H7 (cell line): ENCODE measurements around the gene PDGFB. TPM values are rescaled to one million over a fixed set of nuclear protein-coding genes. Genes with fewer than 3 reads are reported as not detected.

Experiments
- total RNA-seq: library from RNA; depleted of rRNA; stranded (reverse); fragments of >200 nt; shearing (Covaris generic); gene quantifications from 2 replicates; pipeline ENCODE4 v1.2.3, GENCODE V29; 2014; rRNA removed

Gene PDGFB
- total RNA-seq, 1 experiment from 2014 or later, result 7.2 TPM

Other genes starting within 250 kb of the PDGFB start
- 1.5 and 2.0 TPM in 2 replicates for gene APOBEC3C, start 230.7 kb downstream of the PDGFB start, total RNA-seq
- 2.7 and 3.9 TPM in 2 replicates for gene APOBEC3D, start 223.9 kb downstream of the PDGFB start, total RNA-seq
- gene APOBEC3F, start 204.1 kb downstream of the PDGFB start, total RNA-seq, result 1.1 and 3.5 TPM in 2 replicates
- 3.0 and 4.2 TPM in 2 replicates for gene APOBEC3G, start 167.7 kb downstream of the PDGFB start, total RNA-seq
- 0.52 TPM in 1 of 2 replicates, not detected in the other for gene APOBEC3H, start 147.7 kb downstream of the PDGFB start, total RNA-seq
- gene CBX7, start 92.3 kb downstream of the PDGFB start, total RNA-seq, result 4.5 and 5.4 TPM in 2 replicates
- gene RPL3, start 74.6 kb upstream of the PDGFB start, total RNA-seq, result 3,029 and 3,176 TPM in 2 replicates
- gene SYNGR1, start 105.0 kb upstream of the PDGFB start, total RNA-seq, result 24.4 and 37.9 TPM in 2 replicates
- gene TAB1, start 154.8 kb upstream of the PDGFB start, total RNA-seq, result 27.1 and 33.4 TPM in 2 replicates
- gene MGAT3, start 212.0 kb upstream of the PDGFB start, total RNA-seq, result 5.0 and 6.5 TPM in 2 replicates